ENCODE data around the gene DENND2A.

- no peak for TF ChIP-seq CTCF (IDR thresholded peaks at IDR 0.05; ENCODE audit: low read depth, low read length, poor library complexity, severe bottlenecking)
- TF ChIP-seq EZH2phosphoT487 (IDR thresholded peaks at IDR 0.05; ENCODE audit: borderline replicate concordance, low read length), result no peak
Observed at GRCh38 chr7:140577651-140578050, 63.0 kb downstream of the DENND2A start.

Measured in DOHH2 (cell line).